Stomach smooth muscle (tissue), 2 donors: ENCODE results near the gene CDCA4.

Source experiments
- H3K27ac ChIP-seq: one replicate; pipeline ENCODE4 v1.7.0; 2013; ENCODE audit warnings: mild to moderate bottlenecking, low read length, inconsistent platforms
- H3K27me3 ChIP-seq, 2 donors: one replicate each; pipeline ENCODE4 v1.7.0; 2013; ENCODE audit warnings: low read length in 2 of 2; ENCODE audit not compliant: insufficient read depth in 2 of 2, control insufficient read depth in 1 of 2
- H3K36me3 ChIP-seq, 2 donors: one replicate each; pipeline ENCODE4 v1.7.0; 2013; ENCODE audit warnings: low read length in 2 of 2; ENCODE audit not compliant: control insufficient read depth in 2 of 2, insufficient read depth in 2 of 2
- H3K4me1 ChIP-seq: one replicate; pipeline ENCODE4 v1.7.0; 2013; ENCODE audit warnings: low read length; ENCODE audit not compliant: control insufficient read depth, insufficient read depth
- H3K4me3 ChIP-seq, 2 donors: one replicate each; pipeline ENCODE4 v1.7.0; 2013; ENCODE audit warnings: low read length in 2 of 2
- H3K9ac ChIP-seq, 2 donors: one replicate each; pipeline ENCODE4 v1.7.0; 2013; ENCODE audit warnings: low read length in 2 of 2, mild to moderate bottlenecking in 1 of 2
- H3K9me3 ChIP-seq, 2 donors: one replicate each; pipeline ENCODE4 v1.7.0; 2013; ENCODE audit warnings: low read length in 2 of 2; ENCODE audit not compliant: control insufficient read depth in 2 of 2
- donor health status: healthy.
- donor health status: Pancreatic carcinoma.

CDCA4 gene

GRCh38 chr14:105021656-105022275 lies 883 bp upstream of the CDCA4 start:
- H3K4me3 ChIP-seq = peak overlapping the region; percentile 82 to 95
- peaks cover 0 to 2% of the 10 kb centered on the region in 2 donors for H3K36me3 ChIP-seq
- H3K9me3 ChIP-seq = no peaks in the 10 kb centered on the region
- no peaks in the 10 kb centered on the region for H3K27me3 ChIP-seq
- peaks cover 25% of the 10 kb centered on the region for H3K4me1 ChIP-seq
- H3K9ac ChIP-seq = peak overlapping the region; percentile 83 to 95
- peak overlapping the region; percentile 62 for H3K27ac ChIP-seq

- H3K27ac ChIP-seq = no peak overlapping the region
- H3K4me1 ChIP-seq = peaks cover 25% of the 10 kb centered on the region
- peak overlapping the region; percentile 55 to 58 for H3K9ac ChIP-seq
- H3K27me3 ChIP-seq = no peaks in the 10 kb centered on the region
- no peaks in the 10 kb centered on the region for H3K9me3 ChIP-seq
- peaks cover 0 to 2% of the 10 kb centered on the region in 2 donors for H3K36me3 ChIP-seq
- H3K4me3 ChIP-seq = peak overlapping the region; percentile 67 to 78
Measured at GRCh38 chr14:105019861-105020814, 745 bp downstream of the CDCA4 start.

DNA sequence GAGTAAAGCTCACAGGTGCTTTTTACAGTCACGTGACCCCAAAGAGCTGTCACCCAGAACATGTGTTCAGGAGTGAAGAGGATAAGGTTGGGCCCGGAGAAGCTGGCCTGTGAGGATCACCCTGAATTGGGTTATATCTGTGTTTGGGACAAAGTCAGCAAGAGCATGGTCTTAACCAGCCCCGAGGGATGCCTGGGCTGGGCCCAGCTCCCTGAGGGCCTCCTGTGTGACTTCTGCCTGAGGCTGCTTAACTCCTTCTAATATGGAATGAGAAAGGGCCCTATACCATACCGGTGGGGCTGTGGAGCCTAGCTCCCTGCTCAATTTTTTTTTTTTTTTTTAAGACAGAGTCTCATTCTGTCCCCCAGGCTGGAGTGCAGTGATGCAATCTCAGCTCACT lies 2.5 kb downstream of the CDCA4 start:
- no peaks in the 10 kb centered on the region for H3K9me3 ChIP-seq
- H3K36me3 ChIP-seq = peaks cover 0 to 2% of the 10 kb centered on the region in 2 donors
- H3K27ac ChIP-seq = no peak overlapping the region
- H3K4me1 ChIP-seq = peaks cover 29% of the 10 kb centered on the region
- no peak overlapping the region for H3K4me3 ChIP-seq
- no peak overlapping the region for H3K9ac ChIP-seq
- H3K27me3 ChIP-seq = no peaks in the 10 kb centered on the region

DNA sequence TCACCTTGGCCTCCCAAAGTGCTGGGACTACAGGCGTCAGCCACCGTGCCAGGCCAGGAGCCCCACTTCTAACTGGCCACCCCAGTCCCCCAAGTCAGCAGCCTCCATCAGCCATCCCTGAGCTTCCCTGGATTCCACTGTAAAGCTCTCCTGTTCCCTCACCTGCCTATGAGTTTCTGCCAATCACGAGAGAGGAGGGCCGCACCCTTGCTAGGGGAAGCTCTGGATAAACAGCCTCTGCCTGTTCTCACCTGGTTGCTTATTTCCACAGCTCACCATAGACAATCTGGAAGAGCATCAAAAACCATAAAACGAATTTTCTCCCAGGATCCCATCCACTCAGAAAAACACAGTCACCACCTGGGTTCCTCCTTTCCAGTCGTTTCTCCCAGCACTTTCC lies 5.0 kb downstream of the CDCA4 start:
- Histone ChIP-seq H3K4me3 (no peak overlapping the region), H3K27me3 (no peaks in the 10 kb centered on the region), H3K9ac (no peak overlapping the region), H3K36me3 (peaks cover 0 to 3% of the 10 kb centered on the region in 2 donors), H3K4me1 (peaks cover 43% of the 10 kb centered on the region), H3K27ac (no peak overlapping the region), H3K9me3 (no peaks in the 10 kb centered on the region)

DNA sequence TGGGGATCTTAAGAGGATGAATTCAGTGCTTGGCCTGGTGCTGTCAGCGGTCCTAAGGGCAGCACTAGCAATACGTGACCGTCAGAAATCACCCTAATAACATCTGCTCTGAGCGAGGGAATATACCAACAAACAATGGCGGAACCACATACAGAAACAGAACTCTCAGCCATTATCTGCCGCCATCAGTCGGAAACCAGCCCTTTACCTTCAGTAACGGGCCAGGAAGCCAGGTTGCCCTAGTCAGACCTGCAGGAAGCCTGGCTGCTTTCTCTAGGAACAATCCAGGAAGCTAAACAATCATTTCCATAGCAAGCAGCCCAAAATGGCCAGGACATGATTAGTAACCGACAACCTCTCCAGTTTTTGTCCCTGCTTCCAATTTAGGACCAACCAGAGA lies 5.6 kb downstream of the CDCA4 start:
- H3K4me3 ChIP-seq = no peak overlapping the region
- no peak overlapping the region for H3K9ac ChIP-seq
- H3K36me3 ChIP-seq = peaks cover 0 to 5% of the 10 kb centered on the region in 2 donors
- no peaks in the 10 kb centered on the region for H3K27me3 ChIP-seq
- no peak overlapping the region for H3K27ac ChIP-seq
- peaks cover 47% of the 10 kb centered on the region for H3K4me1 ChIP-seq
- no peaks in the 10 kb centered on the region for H3K9me3 ChIP-seq

DNA sequence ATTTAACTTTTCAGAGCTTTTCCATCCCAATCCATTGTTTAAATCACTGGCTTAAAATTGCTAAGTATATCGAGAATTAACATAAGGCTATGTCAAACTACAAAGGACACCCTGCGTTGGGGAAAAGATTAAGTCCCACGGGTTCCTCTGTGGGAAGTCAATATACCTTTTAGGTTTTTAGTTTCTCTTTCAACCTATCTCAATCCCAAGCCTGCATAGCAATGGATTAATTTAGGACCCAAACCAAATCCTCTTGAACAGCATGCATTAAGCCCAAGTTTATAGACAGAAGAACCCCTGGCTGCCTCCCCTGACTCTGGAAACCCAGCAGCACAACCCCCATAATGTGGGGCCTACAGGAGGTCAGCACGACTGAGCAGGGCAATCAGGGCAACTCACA lies 6.3 kb downstream of the CDCA4 start:
- no peak overlapping the region for H3K4me3 ChIP-seq
- no peaks in the 10 kb centered on the region for H3K9me3 ChIP-seq
- no peaks in the 10 kb centered on the region for H3K27me3 ChIP-seq
- no peak overlapping the region for H3K27ac ChIP-seq
- peaks cover 0 to 5% of the 10 kb centered on the region in 2 donors for H3K36me3 ChIP-seq
- H3K4me1 ChIP-seq = peaks cover 43% of the 10 kb centered on the region
- no peak overlapping the region for H3K9ac ChIP-seq

DNA sequence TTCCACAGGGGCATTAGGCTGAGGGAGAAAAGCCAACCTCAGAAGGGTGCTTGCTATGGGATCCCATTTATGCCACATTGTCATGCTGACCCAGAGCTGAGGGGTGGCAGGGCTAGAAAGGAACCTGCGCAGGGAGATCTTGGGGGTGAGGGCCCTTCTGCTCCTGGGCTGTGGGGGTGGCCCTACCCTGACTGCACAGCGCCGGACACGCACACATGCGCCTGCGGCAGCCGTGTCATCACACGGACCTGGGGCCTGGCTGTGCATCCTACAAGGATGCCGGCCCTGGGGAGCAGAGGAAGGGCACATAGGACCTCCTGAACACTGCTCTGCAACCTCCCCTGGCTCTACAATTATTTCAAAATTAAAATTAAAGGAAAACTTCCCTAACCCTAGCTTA lies 6.9 kb downstream of the CDCA4 start:
- no peak overlapping the region for H3K27ac ChIP-seq
- no peaks in the 10 kb centered on the region for H3K9me3 ChIP-seq
- H3K9ac ChIP-seq = no peak overlapping the region
- H3K4me1 ChIP-seq = peaks cover 39% of the 10 kb centered on the region
- no peak overlapping the region for H3K4me3 ChIP-seq
- no peaks in the 10 kb centered on the region for H3K27me3 ChIP-seq
- peaks cover 0 to 4% of the 10 kb centered on the region in 2 donors for H3K36me3 ChIP-seq

- Histone ChIP-seq H3K4me3 (peak overlapping the region in 1 of 2 donors; percentile 40), H3K36me3 (peaks cover 0 to 3% of the 10 kb centered on the region in 2 donors), H3K4me1 (peaks cover 37% of the 10 kb centered on the region), H3K27ac (no peak overlapping the region), H3K9me3 (no peaks in the 10 kb centered on the region), H3K27me3 (no peaks in the 10 kb centered on the region), H3K9ac (no peak overlapping the region)
Measured at GRCh38 chr14:105013150-105013785, 7.6 kb downstream of the CDCA4 start.

DNA sequence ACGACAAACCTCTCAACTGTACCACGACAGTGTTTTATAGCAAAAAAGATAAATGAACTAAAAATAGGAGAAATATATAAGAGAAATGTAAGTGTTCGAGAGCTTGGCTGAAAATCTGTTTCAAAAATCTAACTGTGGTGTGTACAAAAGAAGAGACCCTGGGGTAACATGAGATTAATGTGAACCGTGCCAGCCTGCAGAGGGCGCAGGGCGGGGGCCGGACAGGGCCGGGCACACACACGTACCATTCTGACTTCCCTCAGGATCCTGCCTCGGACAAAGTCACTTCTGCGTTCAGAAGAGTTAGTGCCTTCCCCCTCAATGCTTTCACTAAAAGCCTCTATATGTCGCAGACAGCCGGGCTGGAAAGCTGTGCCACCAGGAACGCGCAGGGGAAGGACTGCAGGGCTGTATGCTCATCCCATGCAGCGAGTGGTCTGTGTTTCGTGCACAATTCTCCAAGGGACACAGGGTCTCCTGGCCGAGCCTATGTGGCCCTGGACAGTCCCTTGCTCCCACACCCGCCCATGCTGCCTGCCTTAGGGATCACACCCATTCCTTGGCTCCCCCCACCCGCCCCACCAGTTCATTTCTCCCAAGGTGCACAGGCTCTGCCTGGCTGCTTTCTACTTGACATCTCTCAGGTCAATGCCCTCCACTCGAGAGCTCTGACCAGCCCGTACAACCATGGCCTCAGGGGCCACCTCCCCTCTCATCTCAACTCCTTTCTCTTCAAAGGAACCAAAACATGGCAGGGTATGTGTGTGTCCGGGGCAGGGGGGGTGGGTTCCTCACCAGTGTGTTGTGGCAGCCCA lies 8.5 kb downstream of the CDCA4 start:
- H3K9me3 ChIP-seq = no peaks in the 10 kb centered on the region
- H3K27me3 ChIP-seq = no peaks in the 10 kb centered on the region
- peak overlapping the region; percentile 29 to 44 for H3K4me3 ChIP-seq
- H3K27ac ChIP-seq = peak overlapping the region; percentile 75
- peaks cover 3% of the 10 kb centered on the region in 2 donors for H3K36me3 ChIP-seq
- no peak overlapping the region for H3K9ac ChIP-seq
- H3K4me1 ChIP-seq = peaks cover 37% of the 10 kb centered on the region
